Mucosa of gallbladder (tissue), 1 donor: ENCODE data around the gene AMER2. TPM values are rescaled to one million over a fixed set of nuclear protein-coding genes. Genes with fewer than 3 reads are reported as not detected.
"Not testable (repeated sequence)": the region's sequence is repeated elsewhere in the genome, so short reads cannot be mapped to it uniquely, and the experiment has no call there.

Source experiments
- DNase-seq: peaks from one replicate; pipeline ENCODE4 v3.0.0-alpha.2; 2020; ENCODE audit warnings: low spot score
- total RNA-seq: library from RNA; stranded (reverse); gene quantifications from one replicate; pipeline ENCODE4 v1.2.1, GENCODE V29; 2021
- donor health status: DM: no; HTN: no; CAD: no.

The AMER2 gene
- total RNA-seq, 1 donor from 2014 or later, result not detected

GRCh38 chr13:25180775-25181537 is 8.9 kb upstream of the AMER2 start:
- no peak for DNase-seq

- DNase-seq, result no peak
Observed at GRCh38 chr13:25179832-25180774, 8.0 kb upstream of the AMER2 start.

GRCh38 chr13:25179011-25179410 is 6.9 kb upstream of the AMER2 start:
- DNase-seq, result no peak

GRCh38 chr13:25178070-25178469 is 6.0 kb upstream of the AMER2 start:
- DNase-seq, result no peak

GRCh38 chr13:25177636-25178035 is 5.5 kb upstream of the AMER2 start:
- no peak for DNase-seq

- no peak for DNase-seq
Observed at GRCh38 chr13:25177012-25177411, 4.9 kb upstream of the AMER2 start.

- no peak for DNase-seq
Observed at GRCh38 chr13:25175431-25175830, 3.3 kb upstream of the AMER2 start.

GRCh38 chr13:25175026-25175425 is 2.9 kb upstream of the AMER2 start:
- no peak for DNase-seq

- DNase-seq, result no peak
Observed at GRCh38 chr13:25174304-25174703, 2.2 kb upstream of the AMER2 start.

GRCh38 chr13:25172303-25172630 is 179 bp upstream of the AMER2 start:
- DNase-seq, result no peak

GRCh38 chr13:25171170-25171516 is 945 bp downstream of the AMER2 start:
- no peak for DNase-seq

- no peak for DNase-seq
Observed at GRCh38 chr13:25170554-25171111, 1.5 kb downstream of the AMER2 start.

GRCh38 chr13:25169951-25170553 is 2.0 kb downstream of the AMER2 start:
- DNase-seq, result no peak

GRCh38 chr13:25169356-25169755 is 2.7 kb downstream of the AMER2 start:
- no peak for DNase-seq

- no peak for DNase-seq
Observed at GRCh38 chr13:25168790-25169189, 3.3 kb downstream of the AMER2 start.

- DNase-seq, result no peak
Observed at GRCh38 chr13:25167382-25168174, 4.5 kb downstream of the AMER2 start.

GRCh38 chr13:25166306-25166705 is 5.8 kb downstream of the AMER2 start:
- no peak for DNase-seq

- DNase-seq, result no peak
Observed at GRCh38 chr13:25165663-25166062, 6.4 kb downstream of the AMER2 start.

GRCh38 chr13:25165163-25165562 is 6.9 kb downstream of the AMER2 start:
- not testable (repeated sequence) for DNase-seq

GRCh38 chr13:25157681-25158080 is 14.4 kb downstream of the AMER2 start:
- no peak for DNase-seq

- no peak for DNase-seq
Observed at GRCh38 chr13:25153736-25154135, 18.4 kb downstream of the AMER2 start.
